Kidney (tissue), 14 donors: Measurements from ENCODE around the gene MLNR. TPM values are rescaled to one million over a fixed set of nuclear protein-coding genes. Genes with fewer than 3 reads are reported as not detected.

Source experiments
- DNase-seq, 5 donors: peaks; one replicate each; pipeline ENCODE4 v3.0.0-alpha.2; 2013 to 2020
- FAIRE-seq: peaks from 2 replicates; lab custom pipeline; 2012; peaks lifted over from hg19 to GRCh38; lab: Jason Lieb, UNC
- H3K27ac ChIP-seq, 2 donors: one replicate each; pipeline ENCODE4 v1.7.0; 2013; ENCODE audit warnings: low read depth in 2 of 2, low read length in 2 of 2, inconsistent platforms in 1 of 2
- H3K27me3 ChIP-seq: one replicate; pipeline ENCODE4 v1.7.1; 2013; ENCODE audit warnings: low read length, inconsistent platforms; ENCODE audit not compliant: control insufficient read depth, insufficient read depth
- H3K36me3 ChIP-seq, 3 donors: one replicate each; pipeline versions ENCODE4 v1.7.0 to v1.7.1; 2013; ENCODE audit warnings: low read length in 3 of 3, control low read depth in 1 of 3, inconsistent platforms in 1 of 3; ENCODE audit not compliant: insufficient read depth in 3 of 3, control insufficient read depth in 2 of 3
- H3K4me1 ChIP-seq, 3 donors: one replicate each; pipeline versions ENCODE4 v1.7.0 to v1.7.1; 2013; ENCODE audit warnings: low read length in 3 of 3, inconsistent platforms in 1 of 3, low read depth in 1 of 3; ENCODE audit not compliant: control insufficient read depth in 2 of 3, insufficient read depth in 2 of 3
- H3K4me3 ChIP-seq, 3 donors: one replicate each; pipeline versions ENCODE4 v1.7.0 to v1.8.1; 2013; ENCODE audit warnings: low read length in 3 of 3, control low read depth in 1 of 3, inconsistent platforms in 1 of 3
- H3K9ac ChIP-seq, 3 donors: one replicate each; pipeline versions ENCODE4 v1.7.0 to v1.7.1; 2013; ENCODE audit warnings: low read length in 3 of 3, control low read depth in 1 of 3, inconsistent platforms in 1 of 3
- H3K9me3 ChIP-seq, 3 donors: one replicate each; pipeline versions ENCODE4 v1.7.0 to v1.7.1; 2013; ENCODE audit warnings: low read length in 3 of 3, control low read depth in 1 of 3, inconsistent platforms in 1 of 3; ENCODE audit not compliant: control insufficient read depth in 2 of 3, insufficient read depth in 1 of 3
- CTCF ChIP-seq: IDR thresholded peaks from 3 replicates; pipeline ENCODE4 v1.5.1; 2012; ENCODE audit warnings: mild to moderate bottlenecking, moderate library complexity, borderline replicate concordance; ENCODE audit not compliant: insufficient read depth; ENCODE audit errors: extremely low read depth
- intact Hi-C: fragments of 100-400 bp; cut with DNase I; formaldehyde crosslinking; loops from one replicate; pipeline ENCODE4 v1.11.1; 2022
- polyA plus RNA-seq: library from polyadenylated mRNA; stranded (reverse); fragments of 350-450 nt; fragmentation: Illumina TruSeq; extraction: RNeasy Lipid Tissue Mini Kit (QIAGEN cat#74804); gene quantifications from one replicate; pipeline ENCODE4 v1.2.3, GENCODE V29; 2014; ENCODE audit warnings: low read depth, low replicate concordance; ENCODE audit not compliant: insufficient read depth
- total RNA-seq: library from RNA; stranded (reverse); fragmentation: NEBNext Ultra II Directional; extraction: Animal tissue kit (Norgen Biotek cat#: 25700); gene quantifications from one replicate; pipeline ENCODE4 v1.2.1, GENCODE V29; 2021
- donor health status: control.
- donor health status: control.
- donor health status: control.
- donor health status: control.
- donor health status: control.
- donor health status: DM: yes; HTN: yes; CAD: no.
- donor health status: Normal renal cell carcinoma (clear cell type).

MLNR gene
- total and polyA plus RNA-seq, 2 donors from 2014 or later, result 0.28 TPM; not detected in 1

GRCh38 chr13:49217962-49218492 lies 2.1 kb upstream of the MLNR start:
- H3K27me3 ChIP-seq, result peaks cover 26% of the 10 kb centered on the region
- no peak overlapping the region for H3K27ac ChIP-seq
- no peak overlapping the region for H3K4me3 ChIP-seq
- H3K9ac ChIP-seq, result no peak overlapping the region
- H3K9me3 ChIP-seq, result no peaks in the 10 kb centered on the region
- H3K4me1 ChIP-seq, result peaks cover 0 to 9% (median 0%) of the 10 kb centered on the region in 3 donors
- TF ChIP-seq CTCF, result no peak
- no peaks in the 10 kb centered on the region for H3K36me3 ChIP-seq
- no peak for FAIRE-seq
- intact Hi-C loops, result no loop called here
- peak in 2 of 5 donors; percentile 19 to 30 for DNase-seq

DNA sequence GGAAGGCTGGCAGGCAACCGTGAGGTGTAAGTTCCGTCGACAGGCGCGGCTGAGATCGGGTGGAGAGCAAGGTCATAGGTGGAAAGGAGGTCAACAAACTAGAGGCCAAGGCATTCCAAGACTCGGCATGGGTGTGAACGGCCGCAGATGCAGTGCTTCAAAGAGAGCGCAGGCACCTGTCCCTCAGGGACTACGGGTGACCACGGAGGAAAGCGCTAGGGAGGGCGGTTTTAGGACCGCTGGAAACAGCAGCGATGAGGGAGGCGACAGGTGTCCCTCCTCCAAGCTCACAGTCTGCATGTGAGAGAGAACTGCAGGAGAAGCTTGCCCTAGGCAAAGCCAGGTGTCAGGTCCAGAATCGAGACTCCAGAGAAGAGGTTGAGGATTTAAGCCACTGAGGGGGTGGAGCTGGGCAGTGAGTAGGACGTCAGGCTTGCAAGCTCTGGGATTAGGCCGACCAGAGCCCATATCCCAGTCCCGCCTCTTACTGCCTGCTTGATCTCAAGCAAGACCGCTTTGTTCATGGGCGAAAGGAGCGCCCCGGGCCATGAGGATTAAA lies 1.6 kb upstream of the MLNR start:
- no peaks in the 10 kb centered on the region for H3K36me3 ChIP-seq
- no peak overlapping the region for H3K9ac ChIP-seq
- no peaks in the 10 kb centered on the region for H3K9me3 ChIP-seq
- peaks cover 0 to 9% (median 0%) of the 10 kb centered on the region in 3 donors for H3K4me1 ChIP-seq
- no peak overlapping the region for H3K27ac ChIP-seq
- intact Hi-C loops, result no loop called here
- DNase-seq (peak in 4 of 5 donors; percentile 43 to 65 (median 52)), FAIRE-seq (no peak)
- no peak for TF ChIP-seq CTCF
- H3K27me3 ChIP-seq, result peaks cover 28% of the 10 kb centered on the region
- no peak overlapping the region for H3K4me3 ChIP-seq

DNA sequence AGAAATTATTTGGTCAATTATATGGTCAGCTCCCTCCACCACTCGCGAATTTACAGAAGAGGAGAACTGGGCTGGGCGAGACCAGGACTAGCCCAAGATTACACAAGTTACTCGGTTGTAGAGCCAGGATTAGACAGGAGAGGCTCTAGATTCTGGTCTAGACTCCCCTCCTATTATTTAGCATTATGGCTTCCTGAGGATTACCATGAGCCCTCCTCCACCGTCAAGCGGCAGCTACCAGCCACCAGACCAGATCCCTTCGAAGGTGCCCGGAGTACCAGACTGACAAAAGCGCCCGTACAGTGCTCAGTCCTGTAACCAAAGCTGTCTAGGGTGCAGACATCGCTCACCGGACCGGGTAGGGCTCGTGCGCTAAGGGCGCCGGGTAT lies 497 bp upstream of the MLNR start:
- intact Hi-C loops, result no loop called here
- no peak for DNase-seq
- H3K27ac ChIP-seq, result no peak overlapping the region
- H3K9ac ChIP-seq, result no peak overlapping the region
- H3K36me3 ChIP-seq, result no peaks in the 10 kb centered on the region
- TF ChIP-seq CTCF, result no peak
- H3K27me3 ChIP-seq, result peaks cover 29% of the 10 kb centered on the region
- H3K9me3 ChIP-seq, result no peaks in the 10 kb centered on the region
- FAIRE-seq, result no peak
- peak overlapping the region in 2 of 3 donors; percentile 49 to 57 for H3K4me3 ChIP-seq
- H3K4me1 ChIP-seq, result peaks cover 0 to 9% (median 0%) of the 10 kb centered on the region in 3 donors
